ENCODE measurements around the gene SKI. TPM values are rescaled to one million over a fixed set of nuclear protein-coding genes. Genes with fewer than 3 reads are reported as not detected.

The SKI gene
- total RNA-seq (ENCODE audit: low replicate concordance): 6.8 and 22.7 TPM in 2 replicates

DNA sequence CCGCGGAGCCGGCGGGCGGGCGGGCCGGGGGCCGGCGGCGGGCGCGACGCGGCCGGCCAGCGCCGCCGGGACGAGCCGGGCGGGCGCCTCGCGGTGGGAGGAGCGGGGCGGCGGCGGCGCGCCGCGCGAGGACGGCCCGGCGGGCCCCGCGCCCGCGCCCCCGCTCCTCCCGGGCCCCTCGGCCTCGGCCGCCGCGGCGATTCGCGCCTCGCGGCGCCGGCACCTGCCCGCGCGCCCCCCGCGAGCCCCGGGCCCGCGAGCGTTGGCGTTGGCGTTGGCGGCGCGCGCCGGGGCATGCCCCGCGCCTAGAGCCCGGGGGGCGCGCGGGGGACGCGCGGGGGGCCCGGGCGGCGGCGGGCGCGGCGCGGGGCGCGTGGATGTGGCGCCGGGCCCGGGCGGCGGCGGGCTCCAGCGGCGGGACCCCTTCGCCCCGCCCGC, at the start of gene SKI:
Gene SKI (plus strand): TSS at position 163 of the 438 bp plus-strand sequence. CDS start 448 bp downstream, outside the sequence.

DNA sequence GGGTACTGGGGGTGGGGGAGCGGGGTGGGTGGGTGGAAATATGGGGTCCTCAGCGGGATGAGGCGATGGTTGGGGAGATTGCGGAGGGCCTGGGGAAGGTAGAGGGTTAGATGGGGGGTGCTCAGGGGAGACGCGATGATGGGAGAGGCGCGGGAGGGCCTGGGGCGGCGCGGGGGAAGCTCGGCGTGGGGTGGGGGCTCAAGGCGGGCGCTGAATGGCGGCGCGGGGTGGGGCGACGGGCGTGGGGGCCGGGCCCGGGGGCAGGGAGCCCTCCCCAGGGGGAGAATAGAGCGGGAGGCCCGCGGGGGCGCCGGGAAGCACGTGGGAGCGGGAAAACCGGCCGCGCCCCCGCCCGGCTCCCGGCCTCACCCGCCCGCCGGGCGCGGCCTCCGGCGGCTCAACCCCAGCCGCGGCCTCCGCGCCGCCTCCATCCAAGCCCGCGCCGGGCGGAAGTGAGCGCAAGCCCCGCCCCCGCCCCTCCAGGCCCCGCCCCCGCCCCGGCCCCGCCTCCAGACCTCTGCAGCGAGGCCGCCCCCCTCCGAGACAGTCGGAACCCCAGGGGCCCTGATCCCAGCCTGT, 33.7 kb upstream of the SKI start, which contains the start of gene FAAP20:
Gene FAAP20 (minus strand): TSS at position 454 of the 579 bp plus-strand sequence. CDS start 23 bp downstream, at position 431.

Other genes with a start within 250 kb of the SKI start
- not detected in 2 replicates for gene CFAP74, start 224.5 kb upstream of the SKI start, total RNA-seq (ENCODE audit: low replicate concordance)
- 0.12 TPM in 1 of 2 replicates, not detected in the other for gene GABRD, start 209.0 kb upstream of the SKI start, total RNA-seq (ENCODE audit: low replicate concordance)
- 0.60 and 9.1 TPM in 2 replicates for gene PRKCZ, start 177.9 kb upstream of the SKI start, total RNA-seq (ENCODE audit: low replicate concordance)
- gene FAAP20, start 33.5 kb upstream of the SKI start, total RNA-seq (ENCODE audit: low replicate concordance): 5.4 and 20.1 TPM in 2 replicates
- gene MORN1, start 163.2 kb downstream of the SKI start, total RNA-seq (ENCODE audit: low replicate concordance): 7.5 and 15.1 TPM in 2 replicates
- 80.2 and 128 TPM in 2 replicates for gene RER1, start 163.5 kb downstream of the SKI start, total RNA-seq (ENCODE audit: low replicate concordance)
- 24.5 and 32.2 TPM in 2 replicates for gene PEX10, start 184.2 kb downstream of the SKI start, total RNA-seq (ENCODE audit: low replicate concordance)
- gene PLCH2, start 248.0 kb downstream of the SKI start, total RNA-seq (ENCODE audit: low replicate concordance): 0.08 TPM in 1 of 2 replicates, not detected in the other